Mucosa of descending colon (tissue), 3 donors: Measurements from ENCODE around the gene PNPLA7. TPM values are rescaled to one million over a fixed set of nuclear protein-coding genes. Genes with fewer than 3 reads are reported as not detected.
A peak's percentile ranks its signal among the peaks of the same experiment; 100 is the strongest.

Experiments
- ATAC-seq: fragments of 200-7000 bp; cut with Tn5 transposase; one replicate; pipeline ENCODE4 v1.9.1; 2020; ENCODE audit warnings: mild to moderate bottlenecking, moderate library complexity
- DNase-seq, 3 donors: peaks; one replicate each; pipeline ENCODE4 v3.0.0-alpha.2; 2020
- H3K36me3 ChIP-seq: fragments of 200-600 bp; one replicate; pipeline ENCODE4 v1.8.0; 2021; ENCODE audit warnings: low read depth, mild to moderate bottlenecking
- H3K4me1 ChIP-seq: fragments of 200-600 bp; one replicate; pipeline ENCODE4 v1.8.0; 2021; ENCODE audit warnings: low read depth, mild to moderate bottlenecking
- H3K4me3 ChIP-seq: fragments of 200-600 bp; one replicate; pipeline ENCODE4 v1.8.0; 2021; ENCODE audit warnings: mild to moderate bottlenecking
- H3K9me3 ChIP-seq: fragments of 200-600 bp; one replicate; pipeline ENCODE4 v1.8.0; 2021; ENCODE audit warnings: mild to moderate bottlenecking
- intact Hi-C, 2 donors: fragments of 100-400 bp; cut with DNase I in 1 of 2; cut with micrococcal nuclease in 1 of 2; formaldehyde crosslinking; loops; one replicate each; pipeline versions ENCODE4 v1.11.0 to v1.11.1; 2022; cut with DNase I, micrococcal nuclease
- total RNA-seq, 3 donors: library from RNA; stranded (reverse); fragmentation: NEBNext Ultra II Directional in 2 of 3; extraction: Animal tissue kit (Norgen Biotek cat#: 25700) in 2 of 3; gene quantifications; one replicate each; pipeline versions ENCODE4 v1.2.1 to v1.2.4, GENCODE V29; 2021 to 2023
- TF ChIP-seq, protein P1 (sequence below): fragments of 200-600 bp; IDR thresholded peaks from one replicate; pipeline ENCODE4 v1.8.0; 2022; ENCODE audit warnings: antibody characterized with exemption, mild to moderate bottlenecking
- donor health status: DM: no; HTN: no; CAD: no; lungs with moderate emphysema.
- donor health status: DM: no; HTN: no; CAD: no.
- donor health status: DM: no; HTN: yes; CAD: no.

The PNPLA7 gene
- total RNA-seq, 3 donors from 2014 or later = 16.7 to 27.4 (median 17.2) TPM

DNA sequence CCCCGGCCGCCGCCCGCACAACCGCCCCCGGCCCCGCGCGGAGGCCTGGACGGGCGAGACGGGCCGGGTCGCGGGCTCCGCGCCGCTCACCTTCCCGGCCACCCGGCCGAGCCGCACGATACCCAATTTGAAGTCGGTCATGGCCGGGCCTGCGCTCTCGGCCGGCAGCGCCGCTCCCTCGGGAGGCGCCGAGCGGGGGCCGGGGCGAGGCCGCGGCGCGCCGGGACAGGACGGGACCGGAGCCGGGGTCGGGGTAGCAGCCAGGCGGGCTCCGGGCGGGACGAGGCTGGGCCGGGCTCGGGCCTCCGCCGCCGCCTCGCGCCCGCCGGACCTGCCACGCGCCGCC is 39.9 kb upstream of the PNPLA7 start:
- TF ChIP-seq, protein P1, sequence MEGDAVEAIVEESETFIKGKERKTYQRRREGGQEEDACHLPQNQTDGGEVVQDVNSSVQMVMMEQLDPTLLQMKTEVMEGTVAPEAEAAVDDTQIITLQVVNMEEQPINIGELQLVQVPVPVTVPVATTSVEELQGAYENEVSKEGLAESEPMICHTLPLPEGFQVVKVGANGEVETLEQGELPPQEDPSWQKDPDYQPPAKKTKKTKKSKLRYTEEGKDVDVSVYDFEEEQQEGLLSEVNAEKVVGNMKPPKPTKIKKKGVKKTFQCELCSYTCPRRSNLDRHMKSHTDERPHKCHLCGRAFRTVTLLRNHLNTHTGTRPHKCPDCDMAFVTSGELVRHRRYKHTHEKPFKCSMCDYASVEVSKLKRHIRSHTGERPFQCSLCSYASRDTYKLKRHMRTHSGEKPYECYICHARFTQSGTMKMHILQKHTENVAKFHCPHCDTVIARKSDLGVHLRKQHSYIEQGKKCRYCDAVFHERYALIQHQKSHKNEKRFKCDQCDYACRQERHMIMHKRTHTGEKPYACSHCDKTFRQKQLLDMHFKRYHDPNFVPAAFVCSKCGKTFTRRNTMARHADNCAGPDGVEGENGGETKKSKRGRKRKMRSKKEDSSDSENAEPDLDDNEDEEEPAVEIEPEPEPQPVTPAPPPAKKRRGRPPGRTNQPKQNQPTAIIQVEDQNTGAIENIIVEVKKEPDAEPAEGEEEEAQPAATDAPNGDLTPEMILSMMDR = no peak
- H3K36me3 ChIP-seq = no peaks in the 10 kb centered on the region
- peaks cover 15% of the 10 kb centered on the region for H3K4me1 ChIP-seq
- ATAC-seq (no peak), DNase-seq (no peak)
- peak overlapping the region; percentile 24 for H3K4me3 ChIP-seq
- intact Hi-C loops = no loop called here
- no peaks in the 10 kb centered on the region for H3K9me3 ChIP-seq

GRCh38 chr9:137589441-137590122 is 39.4 kb upstream of the PNPLA7 start:
- Histone ChIP-seq H3K4me1 (peaks cover 15% of the 10 kb centered on the region), H3K36me3 (no peaks in the 10 kb centered on the region), H3K9me3 (no peaks in the 10 kb centered on the region), H3K4me3 (peak overlapping the region; percentile 24)
- intact Hi-C loops = no loop called here
- TF ChIP-seq, protein P1 = no peak
- DNase-seq (peak in 1 of 3 donors; percentile 51), ATAC-seq (peak; percentile 2)

DNA sequence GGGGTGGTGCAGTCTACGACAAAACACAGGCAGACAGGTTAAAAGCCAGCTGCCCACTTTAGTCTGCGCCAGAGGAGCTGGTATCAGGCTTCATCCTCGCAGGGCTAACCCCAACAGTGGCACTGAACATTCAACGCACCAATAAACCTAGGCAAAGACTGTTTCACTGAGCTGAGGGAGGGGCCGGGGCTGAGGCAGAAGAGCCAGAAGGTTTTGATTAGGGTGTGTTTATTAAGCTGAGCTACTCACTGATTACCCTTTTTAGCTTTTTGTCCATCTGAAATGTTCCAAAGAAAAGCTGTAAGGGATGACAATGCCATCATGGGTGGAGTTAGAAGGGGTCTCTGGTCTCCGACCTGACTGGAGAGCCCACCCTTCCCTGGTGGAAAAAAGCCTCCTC is 38.7 kb upstream of the PNPLA7 start:
- intact Hi-C loops = no loop called here
- peaks cover 15% of the 10 kb centered on the region for H3K4me1 ChIP-seq
- H3K36me3 ChIP-seq = no peaks in the 10 kb centered on the region
- H3K9me3 ChIP-seq = no peaks in the 10 kb centered on the region
- no peak for ATAC-seq
- no peak overlapping the region for H3K4me3 ChIP-seq
- TF ChIP-seq, protein P1 = no peak
- no peak for DNase-seq

GRCh38 chr9:137588311-137588710 is 38.1 kb upstream of the PNPLA7 start:
- H3K36me3 ChIP-seq = no peaks in the 10 kb centered on the region

GRCh38 chr9:137586854-137587253 is 36.7 kb upstream of the PNPLA7 start:
- intact Hi-C loops = no loop called here
- H3K4me3 ChIP-seq = no peak overlapping the region
- peaks cover 4% of the 10 kb centered on the region for H3K36me3 ChIP-seq
- H3K4me1 ChIP-seq = peaks cover 15% of the 10 kb centered on the region
- ATAC-seq (no peak), DNase-seq (no peak)
- TF ChIP-seq, protein P1 = no peak
- H3K9me3 ChIP-seq = no peaks in the 10 kb centered on the region

More at GRCh38 chr9:137588311-137588710, 38.1 kb upstream of the PNPLA7 start:
- H3K4me1 ChIP-seq = peaks cover 15% of the 10 kb centered on the region
- ATAC-seq (no peak), DNase-seq (no peak)
- no peak overlapping the region for H3K4me3 ChIP-seq
- H3K9me3 ChIP-seq = no peaks in the 10 kb centered on the region
- TF ChIP-seq, protein P1 = no peak
- intact Hi-C loops = no loop called here
